Stimulated activated CD8-positive, alpha-beta memory T cell treated with anti-CD3 and anti-CD28 coated beads, Interleukin-4, amount 100 ng/mL, for 48 hours (primary cell): ENCODE measurements around the gene CFAP61.
"Not testable (repeated sequence)": the region's sequence is repeated elsewhere in the genome, so short reads cannot be mapped to it uniquely, and the experiment has no call there.

Source experiments
- DNase-seq: peaks from one replicate; pipeline ENCODE4 v3.0.0-alpha.2; 2020

Gene CFAP61

DNA sequence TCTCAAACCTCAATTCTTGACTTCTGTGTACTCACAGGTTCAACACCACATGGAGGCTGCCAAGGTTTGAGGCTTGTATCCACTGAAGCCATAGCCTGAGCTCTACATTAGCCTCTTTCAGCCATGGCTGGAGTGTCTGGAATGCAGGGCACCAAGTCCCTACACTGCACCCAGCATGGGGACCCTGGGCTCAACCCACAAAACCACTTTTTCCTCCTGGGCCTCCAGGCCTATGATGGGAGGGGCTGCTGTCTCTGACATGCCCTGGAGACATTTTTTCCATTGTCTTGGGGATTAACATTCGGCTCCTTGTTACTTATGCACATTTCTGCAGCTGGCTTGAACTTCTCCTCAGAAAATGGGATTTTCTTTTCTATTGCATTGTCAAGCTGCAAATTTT, 192.1 kb downstream of the CFAP61 start:
- DNase-seq = not testable (repeated sequence)

- no peak for DNase-seq
Measured at GRCh38 chr20:20246996-20247633, 194.8 kb downstream of the CFAP61 start.

GRCh38 chr20:20248620-20249200, 196.4 kb downstream of the CFAP61 start:
- DNase-seq = no peak

DNA sequence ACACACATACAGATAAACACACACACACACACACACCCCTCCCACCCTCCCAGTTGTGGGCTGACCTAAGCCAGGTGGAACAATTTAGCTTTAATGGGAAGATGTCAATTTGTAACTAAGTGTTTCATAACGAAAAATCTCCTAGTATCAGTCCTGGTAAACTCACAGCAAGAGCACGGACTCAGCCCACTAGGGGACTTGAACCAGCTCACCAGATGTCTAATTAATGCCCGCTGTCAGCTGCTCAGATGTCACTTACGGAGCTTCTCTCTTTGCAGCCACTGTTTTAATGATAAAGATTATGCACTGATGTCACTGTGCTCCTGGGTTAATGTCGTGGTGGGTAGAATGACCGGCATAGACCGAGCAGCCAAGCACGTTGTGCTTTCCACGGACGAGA, 199.0 kb downstream of the CFAP61 start:
- no peak for DNase-seq

GRCh38 chr20:20251836-20252235, 199.5 kb downstream of the CFAP61 start:
- no peak for DNase-seq

DNA sequence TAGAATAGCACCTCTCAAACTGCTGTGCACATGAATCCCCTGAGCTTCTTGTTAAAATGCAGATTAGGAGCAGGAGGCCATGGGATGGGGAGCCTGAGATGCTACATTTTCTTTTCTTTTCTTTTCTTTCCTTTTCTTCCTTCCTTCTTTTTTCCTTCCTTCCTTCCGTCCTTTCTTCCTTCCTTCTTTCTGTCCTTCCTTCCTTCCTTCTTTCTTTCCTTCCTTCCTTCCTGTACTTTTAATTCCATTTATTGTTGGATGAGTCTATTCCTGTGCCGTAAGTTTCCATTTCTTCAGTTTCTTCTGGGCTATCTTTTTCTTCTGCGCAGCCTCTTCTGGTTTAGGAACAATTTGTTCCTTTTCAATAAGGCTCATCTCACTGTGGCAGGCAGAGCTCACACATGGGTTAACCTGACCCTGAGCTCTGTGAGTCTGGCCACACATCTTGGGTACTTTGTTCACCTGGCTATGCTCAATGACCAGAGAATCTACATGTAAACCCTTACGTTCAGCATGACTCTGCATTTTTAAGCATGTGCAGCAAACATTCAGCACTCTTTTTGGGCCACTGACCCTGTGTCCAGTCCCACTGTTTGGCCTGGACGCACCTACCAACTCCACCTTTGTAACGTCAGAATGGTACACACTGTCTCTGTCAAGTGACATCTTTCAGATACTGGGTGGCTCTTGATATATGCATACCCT, 200.9 kb downstream of the CFAP61 start:
- DNase-seq = no peak

GRCh38 chr20:20253744-20254330, 201.5 kb downstream of the CFAP61 start:
- DNase-seq = no peak

GRCh38 chr20:20255099-20255498, 202.8 kb downstream of the CFAP61 start:
- DNase-seq = no peak

GRCh38 chr20:20259533-20259932, 207.2 kb downstream of the CFAP61 start:
- DNase-seq = no peak

GRCh38 chr20:20261159-20261558, 208.8 kb downstream of the CFAP61 start:
- no peak for DNase-seq

DNA sequence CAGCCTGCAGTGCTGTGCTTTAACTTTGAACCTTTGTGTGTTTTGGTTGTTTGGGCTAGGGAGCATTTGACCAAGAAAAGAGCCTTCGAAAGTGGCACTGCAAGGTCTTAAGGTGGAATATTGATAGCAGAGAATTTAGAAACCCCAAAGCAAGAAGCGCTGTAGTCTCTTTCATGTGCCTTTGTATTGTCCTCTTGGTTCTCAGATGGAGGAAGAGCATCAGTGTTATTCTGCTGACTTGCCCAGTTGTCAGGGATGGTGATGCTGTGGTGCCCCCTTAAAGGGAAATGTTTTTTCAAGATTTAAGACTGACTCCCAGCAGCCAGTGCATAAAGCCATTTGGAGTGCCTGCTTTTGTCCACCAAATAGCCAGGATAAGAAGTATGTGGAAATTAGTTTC, 212.9 kb downstream of the CFAP61 start:
- DNase-seq = no peak

DNA sequence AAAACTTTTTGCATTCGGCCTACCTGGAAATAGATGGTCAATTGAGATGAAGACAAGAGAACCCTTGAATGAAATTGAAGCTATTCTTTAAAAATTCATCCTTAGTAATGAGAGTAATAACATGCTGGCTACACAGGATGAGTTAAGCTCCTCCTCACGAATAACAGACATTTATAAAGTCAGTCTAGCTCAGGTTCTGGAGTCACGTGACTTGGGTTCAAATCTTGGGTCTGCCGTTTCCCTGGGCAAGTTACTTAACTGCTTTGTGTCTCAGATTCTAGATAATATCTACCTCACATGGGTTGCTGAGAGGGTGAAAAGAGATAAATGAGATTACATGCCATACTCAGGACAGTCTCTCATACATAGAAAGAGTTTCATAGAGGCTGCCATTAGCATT, 214.2 kb downstream of the CFAP61 start:
- no peak for DNase-seq

DNA sequence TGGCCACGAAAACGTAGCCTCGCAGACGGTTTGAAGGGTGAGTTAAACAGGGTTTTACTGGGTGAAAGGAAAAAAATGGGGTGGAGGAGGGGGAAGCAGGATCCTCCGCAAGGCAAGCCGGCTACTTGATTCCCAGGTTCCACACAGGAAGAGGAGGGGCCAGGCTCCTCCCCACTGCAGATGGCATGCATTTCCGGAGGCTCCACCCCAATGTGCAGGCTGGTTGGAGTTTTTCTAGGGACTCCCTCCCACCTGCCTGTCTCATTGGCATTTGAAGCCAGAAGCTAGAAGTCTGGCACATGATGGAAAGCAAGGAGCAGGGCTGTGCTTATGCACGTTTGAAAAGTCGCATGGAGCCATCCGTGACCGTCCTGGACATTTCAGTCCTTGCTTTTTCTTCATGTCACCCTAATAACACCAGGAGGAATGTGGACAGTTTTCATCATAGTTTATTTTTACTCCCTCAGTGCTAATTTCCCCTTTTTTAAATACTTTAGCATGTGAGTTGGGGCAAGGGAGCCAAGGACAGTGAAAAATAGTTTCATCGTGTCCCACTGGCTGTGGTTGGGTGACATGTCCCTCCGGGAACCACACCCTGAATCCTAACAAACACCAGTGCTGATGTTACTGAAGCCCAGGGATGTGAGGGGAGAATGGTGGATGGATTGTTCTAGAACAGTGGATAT, 215.5 kb downstream of the CFAP61 start:
- DNase-seq = no peak

- DNase-seq = no peak
Measured at GRCh38 chr20:20271271-20271670, 218.9 kb downstream of the CFAP61 start.

DNA sequence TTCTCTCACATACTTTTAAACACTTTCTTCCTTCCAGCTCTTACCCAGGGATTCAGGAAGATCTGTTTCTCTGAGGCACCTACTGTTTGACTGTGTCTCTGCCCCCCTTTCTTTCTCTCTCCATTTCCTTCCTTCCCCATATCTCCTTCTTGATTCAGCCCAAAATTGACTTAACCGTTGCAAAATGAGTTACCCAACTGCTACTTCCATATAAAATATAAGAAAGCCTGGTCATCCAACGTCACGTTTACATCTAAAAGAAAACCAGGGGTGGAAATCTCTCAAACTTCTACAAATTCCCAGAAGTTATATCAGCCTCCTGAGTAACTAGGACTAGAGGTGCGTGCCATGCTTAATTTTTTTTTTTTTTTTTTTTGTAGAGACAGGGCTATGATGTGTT, 220.4 kb downstream of the CFAP61 start:
- no peak for DNase-seq

GRCh38 chr20:20273286-20273685, 221.0 kb downstream of the CFAP61 start:
- DNase-seq = no peak

- DNase-seq = no peak
Measured at GRCh38 chr20:20274821-20275220, 222.5 kb downstream of the CFAP61 start.

DNA sequence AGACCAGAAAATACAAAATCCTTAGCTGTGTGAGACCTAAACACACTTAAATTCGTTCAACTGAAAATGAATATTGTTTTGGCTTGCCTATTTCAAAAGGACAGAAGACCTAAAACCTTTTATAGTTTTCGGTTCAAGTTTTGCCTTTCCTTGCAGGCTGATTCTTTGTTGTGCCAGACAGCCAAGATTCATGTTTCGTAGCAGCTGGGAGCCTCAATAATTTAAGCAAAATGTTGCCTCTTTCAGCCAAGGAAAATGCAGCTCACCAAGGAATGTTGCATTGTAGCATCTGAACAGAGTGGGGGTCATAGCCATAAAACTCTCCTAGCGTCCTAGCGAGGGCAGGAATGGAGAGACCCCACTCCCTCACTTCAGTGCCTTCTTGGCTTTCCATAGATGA, 223.3 kb downstream of the CFAP61 start:
- no peak for DNase-seq

GRCh38 chr20:20276811-20277530, 224.6 kb downstream of the CFAP61 start:
- DNase-seq = no peak

GRCh38 chr20:20277894-20278335, 225.6 kb downstream of the CFAP61 start:
- DNase-seq = no peak

DNA sequence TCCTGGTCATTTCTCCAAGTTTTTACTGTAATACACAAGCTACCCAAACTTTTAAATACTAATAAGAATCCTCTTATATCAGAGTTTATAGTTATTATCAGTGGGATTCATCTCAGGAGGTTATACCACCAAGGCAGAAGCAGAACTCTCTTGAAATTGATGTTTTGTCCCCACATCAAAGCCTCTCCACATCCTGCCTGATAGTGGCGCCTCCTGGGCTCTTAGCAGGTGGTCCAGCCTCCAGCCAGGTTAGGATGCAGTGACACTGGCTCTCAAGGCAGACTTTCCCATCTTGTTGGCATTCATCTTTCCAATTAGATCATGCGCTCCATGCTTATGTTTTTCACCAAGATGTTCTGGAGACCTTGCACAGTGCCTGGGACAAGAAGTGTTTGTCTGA, 233.7 kb downstream of the CFAP61 start:
- DNase-seq = no peak

DNA sequence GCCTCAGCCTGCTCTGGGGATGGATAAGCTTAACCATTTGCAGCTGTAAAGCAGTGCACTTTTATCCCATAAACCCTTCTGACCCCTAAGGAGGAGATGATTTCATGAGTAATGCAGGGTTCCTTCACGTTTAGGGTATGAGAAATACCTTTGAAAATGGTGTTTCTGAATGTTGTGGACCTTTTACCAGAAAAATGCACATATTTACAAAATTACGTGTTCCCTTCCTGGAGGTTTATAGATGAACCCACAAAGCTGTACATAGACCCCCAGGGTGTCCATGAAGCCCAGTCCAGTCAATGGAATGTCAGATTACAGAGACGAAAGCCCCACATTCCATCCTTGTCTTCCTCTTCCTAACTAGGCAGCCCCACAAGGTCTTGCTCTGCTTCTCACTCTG, 237.0 kb downstream of the CFAP61 start:
- no peak for DNase-seq

DNA sequence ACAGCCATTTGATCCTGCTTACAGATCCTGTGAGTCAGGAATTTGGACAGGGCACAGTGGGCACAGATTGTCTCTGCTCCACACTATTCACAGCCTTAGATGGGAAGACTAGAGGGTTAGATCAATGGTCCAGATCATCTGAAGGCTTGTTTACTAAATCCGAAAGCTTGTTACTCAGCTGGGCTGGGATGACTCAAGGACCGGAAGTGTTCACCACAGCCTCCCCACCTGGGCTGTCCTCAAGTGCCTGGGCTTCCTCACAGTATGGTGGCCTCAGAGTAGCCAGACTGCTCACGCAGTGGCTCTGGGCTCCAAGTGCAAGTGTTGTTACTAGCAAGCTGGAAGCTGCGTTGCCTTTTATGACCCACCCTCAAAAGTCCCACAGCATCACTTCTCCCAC, 240.1 kb downstream of the CFAP61 start:
- no peak for DNase-seq
